Progenitor cell of endocrine pancreas (in vitro differentiated cells): ENCODE data around the gene TRHDE. TPM values are rescaled to one million over a fixed set of nuclear protein-coding genes. Genes with fewer than 3 reads are reported as not detected.

Experiments
- DNase-seq: peaks from one replicate; pipeline ENCODE4 v3.0.0; 2021; ENCODE audit warnings: low spot score; ENCODE audit not compliant: unreplicated experiment
- H3K27ac Mint-ChIP-seq: 2 replicates; pipeline ENCODE4 v1.8.0; 2021; ENCODE audit warnings: mild to moderate bottlenecking, moderate library complexity, mixed read lengths
- H3K27me3 Mint-ChIP-seq: 2 replicates; pipeline ENCODE4 v1.8.0; 2021; ENCODE audit warnings: mixed read lengths
- H3K36me3 Mint-ChIP-seq: 2 replicates; pipeline ENCODE4 v1.8.0; 2022; ENCODE audit warnings: mixed read lengths; ENCODE audit not compliant: insufficient read depth
- H3K4me1 Mint-ChIP-seq: 2 replicates; pipeline ENCODE4 v1.8.0; 2021; ENCODE audit warnings: low read depth, mixed read lengths
- H3K4me3 Mint-ChIP-seq: 2 replicates; pipeline ENCODE4 v1.8.0; 2021; ENCODE audit warnings: low read depth, mild to moderate bottlenecking, moderate library complexity, mixed read lengths
- H3K9me3 Mint-ChIP-seq: 2 replicates; pipeline ENCODE4 v1.8.0; 2021; ENCODE audit warnings: low read depth, mixed read lengths
- total RNA-seq: library from RNA; stranded (reverse); gene quantifications from 2 replicates; pipeline ENCODE4 v1.2.1, GENCODE V29; 2021
- TF ChIP-seq, protein P1 (sequence below): fragments of 200-600 bp; sonication (generic); IDR thresholded peaks from one replicate; pipeline ENCODE4 v1.5.0; 2021; ENCODE audit warnings: antibody characterized with exemption, mild to moderate bottlenecking; ENCODE audit not compliant: unreplicated experiment

The TRHDE gene
- total RNA-seq, 1 donor from 2014 or later, result 2.7 TPM

DNA sequence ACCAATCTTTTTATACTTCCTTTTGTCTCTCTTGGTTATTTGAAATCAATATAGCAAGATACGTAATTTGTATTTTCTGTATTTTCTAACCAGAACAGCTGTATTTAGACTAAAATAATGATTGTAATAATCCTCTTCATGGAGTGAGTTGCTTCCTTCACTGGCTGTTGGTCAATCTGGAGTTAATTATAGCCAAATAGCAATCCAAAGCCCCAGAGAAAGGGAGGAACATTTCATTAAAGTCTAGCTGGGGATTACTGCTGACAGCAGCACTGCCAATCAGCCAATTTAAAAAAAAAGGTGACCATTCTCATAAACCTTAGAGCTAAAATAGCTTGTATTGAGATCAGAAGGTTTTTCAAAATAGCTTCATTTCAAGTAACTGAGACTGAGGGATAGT lies 118.0 kb downstream of the TRHDE start:
- Mint-ChIP-seq H3K4me1 (no peaks in the 10 kb centered on the region), H3K27me3 (no peaks in the 10 kb centered on the region), H3K27ac (no peak overlapping the region), H3K4me3 (no peak overlapping the region), H3K9me3 (peaks cover 6% of the 10 kb centered on the region), H3K36me3 (no peaks in the 10 kb centered on the region)
- DNase-seq, result no peak
- TF ChIP-seq, protein P1, sequence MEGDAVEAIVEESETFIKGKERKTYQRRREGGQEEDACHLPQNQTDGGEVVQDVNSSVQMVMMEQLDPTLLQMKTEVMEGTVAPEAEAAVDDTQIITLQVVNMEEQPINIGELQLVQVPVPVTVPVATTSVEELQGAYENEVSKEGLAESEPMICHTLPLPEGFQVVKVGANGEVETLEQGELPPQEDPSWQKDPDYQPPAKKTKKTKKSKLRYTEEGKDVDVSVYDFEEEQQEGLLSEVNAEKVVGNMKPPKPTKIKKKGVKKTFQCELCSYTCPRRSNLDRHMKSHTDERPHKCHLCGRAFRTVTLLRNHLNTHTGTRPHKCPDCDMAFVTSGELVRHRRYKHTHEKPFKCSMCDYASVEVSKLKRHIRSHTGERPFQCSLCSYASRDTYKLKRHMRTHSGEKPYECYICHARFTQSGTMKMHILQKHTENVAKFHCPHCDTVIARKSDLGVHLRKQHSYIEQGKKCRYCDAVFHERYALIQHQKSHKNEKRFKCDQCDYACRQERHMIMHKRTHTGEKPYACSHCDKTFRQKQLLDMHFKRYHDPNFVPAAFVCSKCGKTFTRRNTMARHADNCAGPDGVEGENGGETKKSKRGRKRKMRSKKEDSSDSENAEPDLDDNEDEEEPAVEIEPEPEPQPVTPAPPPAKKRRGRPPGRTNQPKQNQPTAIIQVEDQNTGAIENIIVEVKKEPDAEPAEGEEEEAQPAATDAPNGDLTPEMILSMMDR, result no peak

DNA sequence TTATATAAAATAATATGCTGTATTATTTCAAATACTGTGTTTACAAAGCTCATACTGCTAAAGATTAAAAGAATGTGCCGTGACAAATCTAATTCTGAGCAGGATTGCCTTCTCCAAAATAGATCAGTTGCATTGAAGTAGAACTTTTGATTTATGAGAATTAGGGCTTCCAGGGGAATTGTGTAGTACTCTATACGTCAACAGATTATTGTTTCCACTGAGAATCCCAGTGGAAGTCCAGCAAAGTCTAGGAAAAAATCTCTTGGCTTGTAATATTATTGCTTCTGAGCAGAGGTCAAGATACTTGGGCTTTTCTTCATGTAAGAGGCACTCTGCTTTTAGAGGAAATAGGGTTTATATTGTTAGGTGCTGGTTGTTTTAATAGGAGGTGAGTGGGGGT lies 133.9 kb downstream of the TRHDE start:
- Mint-ChIP-seq H3K27me3 (no peaks in the 10 kb centered on the region), H3K9me3 (no peaks in the 10 kb centered on the region), H3K4me3 (no peak overlapping the region), H3K36me3 (no peaks in the 10 kb centered on the region), H3K4me1 (peaks cover 3% of the 10 kb centered on the region), H3K27ac (no peak overlapping the region)
- TF ChIP-seq, protein P1, result no peak
- DNase-seq, result no peak

DNA sequence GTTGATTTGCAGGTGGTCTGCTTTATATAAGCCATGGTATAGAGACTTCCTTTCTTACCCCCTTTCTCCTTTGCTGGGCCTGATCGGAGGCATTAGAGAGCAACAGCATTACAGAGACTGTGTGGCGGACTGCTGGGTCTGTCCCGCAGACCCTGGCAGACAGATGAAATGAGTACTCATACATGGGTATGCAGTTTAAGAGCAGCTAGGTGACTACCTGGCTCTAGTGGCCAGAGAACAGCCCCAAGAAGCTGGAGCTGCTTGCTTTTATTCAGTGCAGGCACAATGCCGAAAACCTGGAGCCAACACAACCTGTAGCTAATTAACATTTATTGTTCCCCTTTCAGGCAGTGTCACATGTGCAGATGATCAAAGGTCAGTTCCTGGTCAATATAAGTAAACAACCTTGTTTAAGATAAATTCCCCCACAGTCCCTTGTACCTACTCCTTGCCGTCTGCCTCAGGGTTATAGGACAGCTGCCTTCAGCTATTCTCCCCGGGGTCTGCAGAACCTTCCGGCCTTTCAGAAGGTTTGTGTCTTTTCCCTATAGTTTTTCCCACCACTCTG lies 160.0 kb downstream of the TRHDE start:
- peak overlapping the region; percentile 92 for H3K27ac Mint-ChIP-seq
- H3K36me3 Mint-ChIP-seq, result no peaks in the 10 kb centered on the region
- no peak for DNase-seq
- H3K4me3 Mint-ChIP-seq, result no peak overlapping the region
- no peaks in the 10 kb centered on the region for H3K9me3 Mint-ChIP-seq
- H3K4me1 Mint-ChIP-seq, result peaks cover 10% of the 10 kb centered on the region
- no peaks in the 10 kb centered on the region for H3K27me3 Mint-ChIP-seq
- TF ChIP-seq, protein P1, result no peak

DNA sequence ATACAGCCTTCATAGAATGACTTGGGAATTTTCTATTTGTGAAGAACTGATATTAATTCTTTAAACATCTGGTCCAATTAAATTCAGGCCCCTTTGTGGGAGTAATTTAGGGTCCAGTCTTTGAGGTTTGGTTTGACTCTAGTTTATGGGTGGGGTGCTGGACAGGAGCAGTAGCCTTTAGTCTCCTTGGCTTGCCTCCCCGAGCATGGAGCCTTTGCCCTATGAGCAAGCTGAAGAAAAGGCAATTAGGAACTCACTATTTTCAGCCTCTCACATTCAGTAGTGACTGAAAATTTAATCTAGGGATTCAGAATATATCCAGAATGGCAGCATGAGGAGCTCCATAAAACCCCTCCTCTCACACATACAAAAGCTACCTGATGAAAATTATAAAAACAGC lies 161.1 kb downstream of the TRHDE start:
- DNase-seq, result no peak
- no peaks in the 10 kb centered on the region for H3K27me3 Mint-ChIP-seq
- peaks cover 5% of the 10 kb centered on the region for H3K9me3 Mint-ChIP-seq
- no peak overlapping the region for H3K27ac Mint-ChIP-seq
- TF ChIP-seq, protein P1, result no peak
- H3K4me1 Mint-ChIP-seq, result peaks cover 10% of the 10 kb centered on the region
- H3K4me3 Mint-ChIP-seq, result no peak overlapping the region
- peaks cover 2% of the 10 kb centered on the region for H3K36me3 Mint-ChIP-seq

DNA sequence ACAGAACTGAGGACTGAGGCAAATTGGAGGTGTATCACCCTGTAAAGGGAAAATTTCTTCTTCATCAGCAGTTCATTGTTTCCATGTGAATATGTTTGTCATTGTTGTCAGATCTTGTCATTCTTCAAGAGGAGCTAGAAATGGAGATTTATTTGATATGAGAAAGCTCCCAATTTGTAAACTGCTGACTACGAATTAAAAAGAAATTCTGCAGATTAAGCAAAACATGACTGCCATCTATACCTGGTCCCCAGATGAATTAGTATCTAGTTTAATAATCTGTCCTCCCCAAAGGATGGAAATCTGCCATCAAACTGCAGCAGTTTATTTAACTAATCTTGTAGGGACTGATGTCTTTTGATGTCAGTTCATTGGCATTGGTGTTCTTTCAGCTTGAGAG lies 162.8 kb downstream of the TRHDE start:
- H3K4me3 Mint-ChIP-seq, result no peak overlapping the region
- H3K9me3 Mint-ChIP-seq, result peaks cover 15% of the 10 kb centered on the region
- no peaks in the 10 kb centered on the region for H3K27me3 Mint-ChIP-seq
- DNase-seq, result no peak
- TF ChIP-seq, protein P1, result no peak
- peaks cover 3% of the 10 kb centered on the region for H3K36me3 Mint-ChIP-seq
- peaks cover 10% of the 10 kb centered on the region for H3K4me1 Mint-ChIP-seq
- no peak overlapping the region for H3K27ac Mint-ChIP-seq
